GM19452 (cell line): ENCODE data around the gene ITGB3.
"Not testable (repeated sequence)": the region's sequence is repeated elsewhere in the genome, so short reads cannot be mapped to it uniquely, and the experiment has no call there.

ENCODE experiments used
- ATAC-seq: cut with Tn5 transposase; IDR thresholded peaks from one replicate; pipeline ENCODE4 v1.9.1; 2021; ENCODE audit not compliant: unreplicated experiment

The ITGB3 gene

GRCh38 chr17:47243737-47244598 lies 9.7 kb upstream of the ITGB3 start:
- ATAC-seq = no peak

- ATAC-seq = no peak
Measured at GRCh38 chr17:47244697-47245096, 8.9 kb upstream of the ITGB3 start.

- no peak for ATAC-seq
Measured at GRCh38 chr17:47246120-47246519, 7.5 kb upstream of the ITGB3 start.

- ATAC-seq = no peak
Measured at GRCh38 chr17:47250855-47251254, 2.8 kb upstream of the ITGB3 start.

GRCh38 chr17:47251421-47251940 lies 2.1 kb upstream of the ITGB3 start:
- no peak for ATAC-seq

GRCh38 chr17:47252209-47252608 lies 1.4 kb upstream of the ITGB3 start:
- ATAC-seq = no peak

- ATAC-seq = no peak
Measured at GRCh38 chr17:47252766-47253512, 688 bp upstream of the ITGB3 start.

GRCh38 chr17:47254403-47254943 lies 846 bp downstream of the ITGB3 start:
- ATAC-seq = no peak

- ATAC-seq = no peak
Measured at GRCh38 chr17:47257651-47258339, 4.2 kb downstream of the ITGB3 start.

GRCh38 chr17:47262586-47262985 lies 9.0 kb downstream of the ITGB3 start:
- no peak for ATAC-seq

GRCh38 chr17:47264166-47264565 lies 10.5 kb downstream of the ITGB3 start:
- no peak for ATAC-seq

GRCh38 chr17:47265983-47266541 lies 12.4 kb downstream of the ITGB3 start:
- ATAC-seq = no peak

- ATAC-seq = no peak
Measured at GRCh38 chr17:47266782-47267181, 13.2 kb downstream of the ITGB3 start.

- ATAC-seq = no peak
Measured at GRCh38 chr17:47267354-47267828, 13.8 kb downstream of the ITGB3 start.

GRCh38 chr17:47268964-47269363 lies 15.3 kb downstream of the ITGB3 start:
- not testable (repeated sequence) for ATAC-seq

GRCh38 chr17:47269561-47270280 lies 16.1 kb downstream of the ITGB3 start:
- ATAC-seq = not testable (repeated sequence)

GRCh38 chr17:47270946-47271705 lies 17.5 kb downstream of the ITGB3 start:
- no peak for ATAC-seq

- ATAC-seq = no peak
Measured at GRCh38 chr17:47272491-47272890, 18.9 kb downstream of the ITGB3 start.

GRCh38 chr17:47273245-47273644 lies 19.6 kb downstream of the ITGB3 start:
- ATAC-seq = no peak
